ENCODE results near the gene FAM227A.

Gene FAM227A

GRCh38 chr22:38656256-38657044 lies at the start of gene FAM227A, which contains the start of gene CBY1:
TSS of gene FAM227A (minus strand) at chr22:38656392. CDS start at chr22:38650168, 6,224 bp downstream.
TSS of gene CBY1 (plus strand) at chr22:38656638. CDS start at chr22:38668055, 11,417 bp downstream.
- peak; percentile 83 for DNase-seq

GRCh38 chr22:38705235-38706100 lies 49.3 kb upstream of the FAM227A start, which contains the start of gene GTPBP1:
TSS of gene GTPBP1 (plus strand) at chr22:38705944. CDS start at chr22:38705956, 12 bp downstream.
- DNase-seq: peak; percentile 99

GRCh38 chr22:38704654-38705234 lies 48.6 kb upstream of the FAM227A start:
- DNase-seq: no peak

GRCh38 chr22:38700789-38701628 lies 44.8 kb upstream of the FAM227A start, which contains the start of gene JOSD1:
TSS of gene JOSD1 (minus strand) at chr22:38700943. CDS start at chr22:38699987, 956 bp downstream.
- peak; percentile 97 for DNase-seq

GRCh38 chr22:38700270-38700788 lies 44.1 kb upstream of the FAM227A start:
- peak; percentile 16 for DNase-seq

- DNase-seq: no peak
Observed at GRCh38 chr22:38699784-38700183, 43.6 kb upstream of the FAM227A start.

GRCh38 chr22:38699143-38699542 lies 43.0 kb upstream of the FAM227A start:
- DNase-seq: no peak

GRCh38 chr22:38698407-38699094 lies 42.4 kb upstream of the FAM227A start:
- no peak for DNase-seq

- DNase-seq: no peak
Observed at GRCh38 chr22:38697425-38698089, 41.4 kb upstream of the FAM227A start.

GRCh38 chr22:38696606-38697424 lies 40.6 kb upstream of the FAM227A start:
- peak; percentile 62 for DNase-seq

- DNase-seq: no peak
Observed at GRCh38 chr22:38694940-38695339, 38.7 kb upstream of the FAM227A start.

GRCh38 chr22:38694049-38694448 lies 37.9 kb upstream of the FAM227A start:
- no peak for DNase-seq

GRCh38 chr22:38689651-38690050 lies 33.5 kb upstream of the FAM227A start:
- no peak for DNase-seq

- DNase-seq: no peak
Observed at GRCh38 chr22:38685761-38686160, 29.6 kb upstream of the FAM227A start.

- no peak for DNase-seq
Observed at GRCh38 chr22:38684895-38685294, 28.7 kb upstream of the FAM227A start.

- DNase-seq: peak; percentile 86
Observed at GRCh38 chr22:38681582-38682335, 25.6 kb upstream of the FAM227A start, which contains the start of gene TOMM22. TSS of gene TOMM22 (plus strand) at chr22:38681957. CDS start at chr22:38681979, 22 bp downstream.

GRCh38 chr22:38675833-38676232 lies 19.6 kb upstream of the FAM227A start:
- DNase-seq: no peak

GRCh38 chr22:38674888-38675287 lies 18.7 kb upstream of the FAM227A start:
- no peak for DNase-seq

Data from stimulated activated CD4-positive, alpha-beta T cell treated with anti-CD3 and anti-CD28 coated beads, Interleukin-1b, Interleukin-23, amount 100 ng/mL, for 48 hours (primary cell).